CD8-positive, alpha-beta memory T cell (primary cell): Measurements from ENCODE around the gene CHFR. TPM values are rescaled to one million over a fixed set of nuclear protein-coding genes. Genes with fewer than 3 reads are reported as not detected.
"Not testable (repeated sequence)": the region's sequence is repeated elsewhere in the genome, so short reads cannot be mapped to it uniquely, and the experiment has no call there.

Source experiments
- CTCF ChIA-PET: fragments of 350-600 bp; sonication (Branson Sonifier 250); formaldehyde crosslinking; loops from one replicate; lab custom pipeline; 2021; ENCODE audit warnings: antibody characterized with exemption; lab: Charles Lee
- POLR2A ChIA-PET: fragments of 350-600 bp; sonication (Branson Sonifier 250); formaldehyde crosslinking; loops from one replicate; lab custom pipeline; 2021; ENCODE audit warnings: antibody characterized with exemption; lab: Charles Lee
- DNase-seq, 5 donors: peaks; one replicate each; pipeline versions ENCODE4 v3.0.0 to v3.0.0-alpha.2; 2020 to 2022; ENCODE audit warnings: mixed read lengths in 1 of 5
- H3K27ac ChIP-seq: one replicate; pipeline ENCODE4 v1.7.0; 2013; ENCODE audit warnings: low read depth, mild to moderate bottlenecking, low read length, moderate library complexity
- H3K27me3 ChIP-seq: 2 replicates; pipeline ENCODE4 v1.7.0; 2013; ENCODE audit warnings: low read length, mild to moderate bottlenecking; ENCODE audit not compliant: insufficient read depth, poor library complexity, severe bottlenecking
- H3K36me3 ChIP-seq: 2 replicates; pipeline ENCODE4 v1.7.0; 2013; ENCODE audit warnings: mild to moderate bottlenecking, low read length, moderate library complexity; ENCODE audit not compliant: insufficient read depth
- H3K4me1 ChIP-seq: 2 replicates; pipeline ENCODE4 v1.7.0; 2013; ENCODE audit warnings: mild to moderate bottlenecking, low read length, moderate library complexity; ENCODE audit not compliant: insufficient read depth
- H3K4me3 ChIP-seq: 2 replicates; pipeline ENCODE4 v1.7.0; 2013; ENCODE audit warnings: mild to moderate bottlenecking, low read length
- H3K9me3 ChIP-seq: 2 replicates; pipeline ENCODE4 v1.7.0; 2013; ENCODE audit warnings: mild to moderate bottlenecking, low read length
- H3K27ac Mint-ChIP-seq, 8 donors: one replicate each; pipeline ENCODE4 v1.8.0; 2020 to 2021; ENCODE audit warnings: mixed read lengths in 8 of 8, mild to moderate bottlenecking in 6 of 8, inconsistent platforms in 3 of 8, moderate library complexity in 3 of 8
- H3K27me3 Mint-ChIP-seq, 2 donors: one replicate each; pipeline ENCODE4 v1.8.0; 2020 to 2021; ENCODE audit warnings: mixed read lengths in 2 of 2, mild to moderate bottlenecking in 1 of 2, moderate library complexity in 1 of 2
- H3K36me3 Mint-ChIP-seq, 3 donors: one replicate each; pipeline ENCODE4 v1.8.0; 2020 to 2021; ENCODE audit warnings: mixed read lengths in 3 of 3, inconsistent platforms in 1 of 3, mild to moderate bottlenecking in 1 of 3
- H3K4me1 Mint-ChIP-seq, 3 donors: one replicate each; pipeline ENCODE4 v1.8.0; 2020 to 2021; ENCODE audit warnings: mixed read lengths in 3 of 3, inconsistent platforms in 1 of 3, mild to moderate bottlenecking in 1 of 3
- H3K4me3 Mint-ChIP-seq, 7 donors: one replicate each; pipeline ENCODE4 v1.8.0; 2020 to 2021; ENCODE audit warnings: mixed read lengths in 7 of 7, mild to moderate bottlenecking in 6 of 7, moderate library complexity in 4 of 7, inconsistent platforms in 2 of 7
- H3K9me3 Mint-ChIP-seq, 5 donors: one replicate each; pipeline ENCODE4 v1.8.0; 2020 to 2022; ENCODE audit warnings: mixed read lengths in 5 of 5, mild to moderate bottlenecking in 3 of 5, moderate library complexity in 2 of 5, inconsistent platforms in 1 of 5
- polyA plus RNA-seq: library from polyadenylated mRNA; unstranded; fragments of 300-500 nt; fragmentation: Illumina TruSeq; gene quantifications from one replicate; pipeline ENCODE4 v1.2.3, GENCODE V29; 2021
- total RNA-seq, 2 experiments: library from RNA; stranded (reverse); gene quantifications; one replicate each; pipeline ENCODE4 v1.2.3, GENCODE V29; 2021

Gene CHFR
- total and polyA plus RNA-seq, 3 experiments from 2014 or later: 35.0 to 57.7 (median 55.9) TPM

DNA sequence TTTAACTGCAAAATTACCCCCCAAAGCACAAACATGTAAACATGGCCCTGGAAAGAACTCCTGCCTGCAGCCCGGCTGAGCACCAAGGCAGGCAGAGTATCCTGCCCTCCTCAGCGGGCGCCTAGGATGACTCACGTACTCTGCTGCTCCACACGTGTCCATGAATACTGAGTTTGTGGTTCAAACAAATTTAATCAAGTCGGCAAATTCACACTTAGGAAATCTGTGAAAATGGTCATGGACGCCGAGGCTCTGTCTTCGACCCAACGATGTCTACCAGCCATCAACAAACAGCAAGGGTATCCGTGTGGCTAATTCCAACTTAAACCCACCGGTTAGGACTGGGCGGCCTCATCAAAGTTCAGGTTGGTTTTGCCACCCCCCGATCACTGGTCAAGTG lies 84.3 kb downstream of the CHFR start:
- no peaks in the 10 kb centered on the region for H3K27me3 ChIP-seq
- CTCF ChIA-PET: no interaction called here
- H3K36me3 ChIP-seq: peaks cover 62% of the 10 kb centered on the region
- no peak overlapping the region for H3K4me3 Mint-ChIP-seq
- peaks cover 9 to 89% (median 29%) of the 10 kb centered on the region in 3 donors for H3K36me3 Mint-ChIP-seq
- peaks cover 3 to 13% (median 5%) of the 10 kb centered on the region in 3 donors for H3K4me1 Mint-ChIP-seq
- H3K9me3 Mint-ChIP-seq: no peaks in the 10 kb centered on the region
- H3K27me3 Mint-ChIP-seq: no peaks in the 10 kb centered on the region
- no peaks in the 10 kb centered on the region for H3K4me1 ChIP-seq
- POLR2A ChIA-PET: no interaction called here
- H3K9me3 ChIP-seq: no peaks in the 10 kb centered on the region
- no peak for DNase-seq
- H3K27ac ChIP-seq: no peak overlapping the region
- H3K27ac Mint-ChIP-seq: no peak overlapping the region
- H3K4me3 ChIP-seq: no peak overlapping the region

DNA sequence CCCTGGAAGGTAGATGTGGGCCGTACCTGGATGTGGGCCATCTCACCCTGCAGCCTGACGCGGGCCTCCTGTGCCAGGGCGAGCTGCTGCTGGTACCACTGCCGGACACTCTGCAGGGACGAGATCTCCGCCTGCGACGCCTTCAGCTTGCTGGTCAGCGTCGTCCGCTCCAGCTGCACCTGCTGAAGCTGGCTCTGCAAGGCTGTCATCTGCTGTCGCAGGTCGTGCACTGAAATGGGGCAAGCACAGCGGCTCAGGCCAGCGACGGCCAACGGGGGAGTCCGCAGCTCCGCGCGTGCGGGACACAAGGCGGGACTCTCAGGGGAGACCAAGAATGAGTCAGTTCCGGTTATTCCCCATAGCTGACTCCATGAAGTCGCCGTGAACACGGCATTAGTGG lies 85.7 kb downstream of the CHFR start:
- ChIA-PET CTCF (no interaction called here), POLR2A (no interaction called here)
- peaks cover 2 to 5% (median 4%) of the 10 kb centered on the region in 3 donors for H3K4me1 Mint-ChIP-seq
- H3K36me3 Mint-ChIP-seq: peaks cover 8 to 90% (median 23%) of the 10 kb centered on the region in 3 donors
- no peak overlapping the region for H3K4me3 ChIP-seq
- peaks cover 57% of the 10 kb centered on the region for H3K36me3 ChIP-seq
- no peak overlapping the region for H3K4me3 Mint-ChIP-seq
- no peak overlapping the region for H3K27ac Mint-ChIP-seq
- no peaks in the 10 kb centered on the region for H3K9me3 ChIP-seq
- DNase-seq: no peak
- no peak overlapping the region for H3K27ac ChIP-seq
- no peaks in the 10 kb centered on the region for H3K27me3 Mint-ChIP-seq
- H3K9me3 Mint-ChIP-seq: no peaks in the 10 kb centered on the region
- no peaks in the 10 kb centered on the region for H3K4me1 ChIP-seq
- H3K27me3 ChIP-seq: no peaks in the 10 kb centered on the region

DNA sequence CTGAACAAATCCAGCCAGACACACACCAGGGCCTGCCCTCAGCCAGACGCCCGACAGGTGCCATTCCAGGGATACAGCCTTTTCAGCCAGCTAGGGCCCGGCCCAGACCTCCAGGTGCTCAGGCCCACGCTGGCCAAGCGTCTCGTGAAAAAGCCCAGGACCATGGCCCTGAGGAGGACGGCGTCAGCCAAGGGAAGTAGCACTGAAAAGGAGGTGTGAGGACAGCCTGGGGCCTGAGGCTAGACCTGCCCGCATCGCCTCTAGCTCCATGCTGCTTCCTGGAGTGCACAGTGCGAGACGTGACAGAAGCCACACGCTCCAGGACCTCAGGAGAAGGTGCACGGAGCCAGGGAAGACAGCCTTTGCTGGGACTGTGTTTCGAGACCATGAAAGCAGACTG lies 88.6 kb downstream of the CHFR start:
- Mint-ChIP-seq H3K4me3 (no peak overlapping the region), H3K36me3 (peaks cover 3 to 93% (median 21%) of the 10 kb centered on the region in 3 donors), H3K27ac (no peak overlapping the region), H3K27me3 (no peaks in the 10 kb centered on the region), H3K9me3 (no peaks in the 10 kb centered on the region), H3K4me1 (peaks cover 0 to 3% (median 0%) of the 10 kb centered on the region in 3 donors)
- peaks cover 50% of the 10 kb centered on the region for H3K36me3 ChIP-seq
- no peaks in the 10 kb centered on the region for H3K4me1 ChIP-seq
- ChIA-PET POLR2A (no interaction called here), CTCF (no interaction called here)
- H3K4me3 ChIP-seq: no peak overlapping the region
- no peak for DNase-seq
- no peaks in the 10 kb centered on the region for H3K27me3 ChIP-seq
- no peak overlapping the region for H3K27ac ChIP-seq
- no peaks in the 10 kb centered on the region for H3K9me3 ChIP-seq

DNA sequence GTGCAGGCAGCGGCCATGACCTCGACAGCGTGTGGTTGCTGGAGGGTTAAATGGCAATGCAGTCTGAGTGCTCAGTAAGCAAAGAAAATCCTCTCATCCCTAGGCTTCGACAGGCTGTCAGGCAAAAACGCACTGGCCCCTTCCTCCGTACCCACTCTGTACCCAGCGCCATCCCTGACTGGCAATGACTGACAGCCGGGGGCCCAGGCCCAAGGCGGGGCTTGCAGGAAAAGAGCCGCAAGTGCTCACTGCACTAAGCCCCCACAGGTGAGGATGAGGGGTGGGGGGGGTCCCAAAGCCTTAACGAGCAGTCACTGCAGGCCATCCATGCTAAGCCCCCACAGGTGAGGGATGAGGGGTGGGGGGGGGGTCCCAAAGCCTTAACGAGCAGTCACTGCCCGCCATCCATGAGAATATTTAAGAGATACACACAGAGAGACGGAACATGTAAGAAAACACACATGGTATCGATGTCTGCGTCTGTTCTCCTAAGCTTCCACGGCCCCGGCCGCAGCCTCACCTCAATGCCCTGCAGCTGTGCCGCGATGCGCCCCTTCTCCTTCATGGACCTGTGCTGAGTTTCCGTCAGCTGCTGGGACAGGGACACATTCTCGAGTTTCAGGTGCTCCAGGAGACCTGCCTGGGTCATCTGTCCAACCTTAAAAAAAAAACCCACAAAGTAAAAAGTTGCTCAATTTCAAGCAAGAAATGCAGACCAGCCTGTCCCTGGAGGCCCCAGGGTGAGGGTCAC lies 89.4 kb downstream of the CHFR start:
- Histone ChIP-seq H3K4me1 (no peaks in the 10 kb centered on the region), H3K4me3 (no peak overlapping the region), H3K27ac (no peak overlapping the region), H3K9me3 (no peaks in the 10 kb centered on the region), H3K27me3 (no peaks in the 10 kb centered on the region), H3K36me3 (peaks cover 48% of the 10 kb centered on the region)
- ChIA-PET CTCF (interaction anchor here (1.1 kb wide), 1 partner anchor 34 kb away, joined by 3 read pairs; no protein-coding TSS in a partner anchor), POLR2A (no interaction called here)
- peaks cover under 1 to 87% (median 16%) of the 10 kb centered on the region in 3 donors for H3K36me3 Mint-ChIP-seq
- no peak for DNase-seq
- peaks cover 0 to 3% (median 0%) of the 10 kb centered on the region in 3 donors for H3K4me1 Mint-ChIP-seq
- H3K27me3 Mint-ChIP-seq: no peaks in the 10 kb centered on the region
- no peak overlapping the region for H3K4me3 Mint-ChIP-seq
- H3K9me3 Mint-ChIP-seq: no peaks in the 10 kb centered on the region
- H3K27ac Mint-ChIP-seq: no peak overlapping the region

DNA sequence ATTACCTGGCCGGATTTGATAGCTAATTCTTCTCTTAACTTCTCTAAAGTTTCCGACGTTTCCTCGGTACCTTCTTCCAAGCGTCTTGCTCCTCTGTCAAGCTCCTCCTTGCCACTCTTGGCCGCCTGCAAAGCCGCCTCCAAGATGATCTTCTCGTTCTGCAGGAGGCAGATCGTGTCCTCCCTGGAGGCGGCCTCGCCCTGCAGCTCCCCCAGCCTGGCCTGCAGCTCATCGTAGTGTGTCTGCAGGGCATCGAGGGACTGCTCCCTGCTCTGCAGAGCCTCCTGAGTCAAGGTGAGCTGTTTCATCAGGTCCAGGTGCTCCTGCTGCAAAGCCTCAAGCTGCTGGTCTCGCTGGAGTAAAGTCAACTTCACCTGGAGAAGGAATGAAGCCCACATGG lies 91.6 kb downstream of the CHFR start:
- Histone ChIP-seq H3K36me3 (peaks cover 35% of the 10 kb centered on the region), H3K4me1 (no peaks in the 10 kb centered on the region), H3K27me3 (no peaks in the 10 kb centered on the region), H3K27ac (no peak overlapping the region), H3K9me3 (no peaks in the 10 kb centered on the region), H3K4me3 (no peak overlapping the region)
- CTCF ChIA-PET: interaction anchor here (1.7 kb wide), 1 partner anchor 27 kb away, joined by 3 read pairs; no protein-coding TSS in a partner anchor
- Mint-ChIP-seq H3K27me3 (no peaks in the 10 kb centered on the region), H3K27ac (peak overlapping the region in 1 of 8 donors; percentile 90), H3K36me3 (peaks cover 0 to 79% (median 7%) of the 10 kb centered on the region in 3 donors), H3K9me3 (no peaks in the 10 kb centered on the region), H3K4me1 (peaks cover 0 to 3% (median 3%) of the 10 kb centered on the region in 3 donors), H3K4me3 (no peak overlapping the region)
- DNase-seq: no peak
- POLR2A ChIA-PET: no interaction called here

DNA sequence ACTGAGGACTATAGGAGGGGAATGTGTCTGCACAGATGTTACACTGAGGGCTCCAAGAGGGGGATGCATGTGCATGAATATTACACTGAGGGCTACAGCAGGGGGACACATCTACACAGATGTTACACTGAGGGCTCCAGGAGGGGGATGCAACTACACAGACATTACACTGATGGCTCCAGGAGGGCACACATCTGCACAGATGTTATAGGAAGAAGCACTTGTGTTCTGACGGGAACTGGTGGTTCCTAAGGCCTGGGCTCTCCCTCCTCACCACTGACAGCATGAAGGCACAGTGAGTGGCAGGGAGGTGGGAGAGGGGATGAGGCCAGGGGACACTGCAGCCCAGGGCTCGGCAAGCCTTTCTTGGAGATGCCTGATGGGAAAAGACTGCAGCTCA lies 95.5 kb downstream of the CHFR start:
- CTCF ChIA-PET, H3K27ac ChIP-seq: not testable (repeated sequence)

DNA sequence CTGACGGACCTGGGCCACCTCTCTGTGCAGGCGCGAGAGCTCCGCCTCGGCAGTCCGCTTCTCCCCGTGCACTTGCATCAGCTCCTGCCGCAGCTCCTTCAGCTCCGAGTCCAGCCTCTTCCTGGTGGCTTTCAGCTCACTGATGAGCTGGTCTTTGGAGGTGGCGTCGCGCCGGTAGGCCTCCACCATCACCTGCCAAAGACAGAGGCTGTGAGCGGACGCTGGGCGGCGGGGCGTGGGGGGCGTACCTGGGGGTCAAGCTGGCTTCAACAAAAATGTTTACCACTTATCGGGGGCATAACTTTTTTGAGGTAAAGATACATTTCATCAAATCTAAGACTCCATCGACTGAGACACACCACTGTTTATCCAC lies 98.3 kb downstream of the CHFR start:
- H3K27me3 Mint-ChIP-seq: peaks cover 0 to 2% of the 10 kb centered on the region in 2 donors
- H3K9me3 Mint-ChIP-seq: no peaks in the 10 kb centered on the region
- Histone ChIP-seq H3K9me3 (no peaks in the 10 kb centered on the region), H3K4me3 (no peak overlapping the region), H3K4me1 (no peaks in the 10 kb centered on the region), H3K27ac (no peak overlapping the region), H3K27me3 (no peaks in the 10 kb centered on the region), H3K36me3 (peaks cover 17% of the 10 kb centered on the region)
- H3K27ac Mint-ChIP-seq: no peak overlapping the region
- POLR2A ChIA-PET: no interaction called here
- DNase-seq: no peak
- H3K36me3 Mint-ChIP-seq: peaks cover 7 to 74% (median 12%) of the 10 kb centered on the region in 3 donors
- CTCF ChIA-PET: no interaction called here
- H3K4me3 Mint-ChIP-seq: no peak overlapping the region
- H3K4me1 Mint-ChIP-seq: peaks cover 0 to 3% (median 0%) of the 10 kb centered on the region in 3 donors

More for the DNA sequence above, 95.5 kb downstream of the CHFR start:
- H3K27me3 ChIP-seq, H3K9me3 Mint-ChIP-seq, H3K27me3 Mint-ChIP-seq, DNase-seq, POLR2A ChIA-PET, H3K4me3 Mint-ChIP-seq, H3K9me3 ChIP-seq, H3K4me3 ChIP-seq, H3K4me1 Mint-ChIP-seq, H3K4me1 ChIP-seq: not testable (repeated sequence)
- peak overlapping the region in 1 of 8 donors; percentile 61 for H3K27ac Mint-ChIP-seq
- peaks cover 0 to 75% (median 7%) of the 10 kb centered on the region in 3 donors for H3K36me3 Mint-ChIP-seq
- peaks cover 22% of the 10 kb centered on the region for H3K36me3 ChIP-seq

DNA sequence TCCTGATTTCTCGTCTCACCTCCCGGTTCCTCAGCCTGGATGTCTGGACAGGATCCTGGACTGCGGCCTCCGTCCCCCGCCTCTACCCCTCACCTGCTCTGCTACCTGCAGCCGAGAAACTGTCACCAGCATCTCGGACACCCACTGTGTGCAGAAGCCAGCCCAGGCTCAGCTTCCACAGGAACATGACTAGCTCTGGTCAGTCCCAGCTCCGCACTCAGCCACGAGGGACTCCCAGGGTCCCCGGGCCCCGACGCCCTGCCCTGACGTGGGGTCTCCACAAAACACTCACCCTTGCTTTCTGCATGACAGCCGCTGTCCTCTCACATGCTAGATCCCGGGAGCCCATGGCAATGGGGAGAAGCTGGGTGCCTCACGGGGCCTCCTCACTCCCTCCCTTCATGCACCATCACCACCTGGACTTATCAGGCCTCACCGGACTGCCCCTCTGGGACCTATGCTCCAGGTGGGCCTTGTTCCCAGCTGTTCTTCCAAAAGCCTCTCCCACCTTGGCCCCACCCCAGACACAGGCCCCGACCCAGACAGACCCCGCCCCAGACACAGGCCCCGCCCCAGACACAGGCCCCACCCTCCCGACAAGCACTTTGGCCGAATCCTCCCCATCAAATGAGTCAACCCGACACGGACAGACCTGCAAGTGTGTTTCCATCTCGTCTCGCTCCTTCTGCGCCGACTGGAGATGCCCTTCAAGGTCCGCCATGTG lies 98.9 kb downstream of the CHFR start:
- Mint-ChIP-seq H3K4me1 (peaks cover 0 to 3% (median 0%) of the 10 kb centered on the region in 3 donors), H3K4me3 (no peak overlapping the region), H3K27me3 (peaks cover 0 to 2% of the 10 kb centered on the region in 2 donors), H3K9me3 (no peaks in the 10 kb centered on the region), H3K27ac (peak overlapping the region in 1 of 8 donors; percentile 66), H3K36me3 (peaks cover 7 to 75% (median 12%) of the 10 kb centered on the region in 3 donors)
- Histone ChIP-seq H3K4me1 (no peaks in the 10 kb centered on the region), H3K27me3 (no peaks in the 10 kb centered on the region), H3K36me3 (peaks cover 13% of the 10 kb centered on the region), H3K9me3 (no peaks in the 10 kb centered on the region), H3K4me3 (no peak overlapping the region), H3K27ac (no peak overlapping the region)
- CTCF ChIA-PET: no interaction called here
- POLR2A ChIA-PET: interaction anchor here (0.5 kb wide), 1 partner anchor 10 kb away, joined by 5 read pairs; no protein-coding TSS in a partner anchor
- DNase-seq: no peak
